Stimulated activated CD4-positive, alpha-beta T cell treated with anti-CD3 and anti-CD28 coated beads, TNF-alpha, amount 100 ng/mL, for 24 hours (primary cell): ENCODE results near the gene GOLGA1.
"Not testable (repeated sequence)": the region's sequence is repeated elsewhere in the genome, so short reads cannot be mapped to it uniquely, and the experiment has no call there.

Source experiments
- DNase-seq, 3 experiments: peaks; one replicate each; pipeline ENCODE4 v3.0.0-alpha.2; 2020; ENCODE audit warnings: low read depth in 3 of 3

GOLGA1 gene, protein sequence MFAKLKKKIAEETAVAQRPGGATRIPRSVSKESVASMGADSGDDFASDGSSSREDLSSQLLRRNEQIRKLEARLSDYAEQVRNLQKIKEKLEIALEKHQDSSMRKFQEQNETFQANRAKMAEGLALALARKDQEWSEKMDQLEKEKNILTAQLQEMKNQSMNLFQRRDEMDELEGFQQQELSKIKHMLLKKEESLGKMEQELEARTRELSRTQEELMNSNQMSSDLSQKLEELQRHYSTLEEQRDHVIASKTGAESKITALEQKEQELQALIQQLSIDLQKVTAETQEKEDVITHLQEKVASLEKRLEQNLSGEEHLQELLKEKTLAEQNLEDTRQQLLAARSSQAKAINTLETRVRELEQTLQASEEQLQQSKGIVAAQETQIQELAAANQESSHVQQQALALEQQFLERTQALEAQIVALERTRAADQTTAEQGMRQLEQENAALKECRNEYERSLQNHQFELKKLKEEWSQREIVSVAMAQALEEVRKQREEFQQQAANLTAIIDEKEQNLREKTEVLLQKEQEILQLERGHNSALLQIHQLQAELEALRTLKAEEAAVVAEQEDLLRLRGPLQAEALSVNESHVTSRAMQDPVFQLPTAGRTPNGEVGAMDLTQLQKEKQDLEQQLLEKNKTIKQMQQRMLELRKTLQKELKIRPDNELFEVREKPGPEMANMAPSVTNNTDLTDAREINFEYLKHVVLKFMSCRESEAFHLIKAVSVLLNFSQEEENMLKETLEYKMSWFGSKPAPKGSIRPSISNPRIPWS

DNA sequence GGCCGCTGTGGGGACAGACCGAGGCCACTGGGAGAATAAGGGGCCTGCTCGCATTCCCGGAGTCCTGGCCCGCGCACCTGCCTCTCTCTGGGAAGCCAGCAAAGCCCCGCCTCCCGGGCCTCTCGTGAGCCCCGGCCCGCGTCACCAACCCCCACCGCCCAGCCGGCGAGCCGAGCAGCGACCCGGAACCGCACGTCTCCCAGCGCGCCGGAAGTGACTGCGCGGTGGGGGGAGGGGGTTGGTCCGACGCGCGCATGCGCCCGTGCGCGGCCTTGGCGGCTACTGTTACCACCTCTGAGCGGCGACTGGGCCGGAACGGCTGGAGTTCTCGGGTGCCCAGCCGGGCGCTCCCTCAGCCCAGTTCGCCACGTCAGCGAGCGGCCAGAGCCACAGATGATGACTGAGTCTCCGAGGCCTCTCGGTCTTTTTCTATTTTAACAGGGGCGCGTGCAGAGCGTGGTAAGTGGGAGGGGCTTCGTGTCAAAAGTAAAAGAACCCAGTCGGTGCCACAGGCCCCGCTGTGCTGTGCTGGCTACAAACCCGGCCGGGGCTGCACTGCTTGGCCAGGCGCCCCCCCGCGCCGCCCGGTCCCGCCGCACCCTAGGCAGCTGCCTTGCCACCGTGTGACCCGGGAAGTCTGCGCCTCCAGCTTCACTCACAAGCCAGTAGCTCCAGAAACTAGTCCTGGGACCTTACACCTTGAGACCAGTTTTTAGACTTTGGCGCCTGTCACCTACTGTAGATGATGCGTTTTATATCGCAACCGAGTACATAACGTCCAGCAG is at the start of gene GOLGA1:
TSS of gene GOLGA1 (minus strand) at position 190 of the 785 bp plus-strand sequence. CDS start 2,372 bp downstream, outside the sequence.
- DNase-seq: peak; percentile 84 to 92 (median 87)

DNA sequence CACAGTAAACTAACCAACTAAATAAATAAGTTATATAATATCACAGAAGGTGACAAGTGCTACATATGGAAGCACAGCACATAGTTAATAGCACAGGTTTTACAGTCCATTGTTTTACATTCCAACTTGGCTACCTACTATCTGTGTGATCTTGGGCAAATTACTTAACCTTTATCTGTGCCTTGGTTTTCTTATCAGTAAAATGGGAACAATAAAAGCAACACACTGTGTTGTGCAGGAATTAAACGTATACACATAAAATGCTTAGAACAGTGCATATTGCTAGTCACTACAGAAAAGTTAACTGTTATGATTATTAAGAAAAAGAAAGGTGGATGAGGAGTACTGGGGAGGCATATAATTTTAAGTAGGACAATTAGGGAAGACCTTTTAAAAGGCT is 42.8 kb upstream of the GOLGA1 start:
- DNase-seq: no peak

DNA sequence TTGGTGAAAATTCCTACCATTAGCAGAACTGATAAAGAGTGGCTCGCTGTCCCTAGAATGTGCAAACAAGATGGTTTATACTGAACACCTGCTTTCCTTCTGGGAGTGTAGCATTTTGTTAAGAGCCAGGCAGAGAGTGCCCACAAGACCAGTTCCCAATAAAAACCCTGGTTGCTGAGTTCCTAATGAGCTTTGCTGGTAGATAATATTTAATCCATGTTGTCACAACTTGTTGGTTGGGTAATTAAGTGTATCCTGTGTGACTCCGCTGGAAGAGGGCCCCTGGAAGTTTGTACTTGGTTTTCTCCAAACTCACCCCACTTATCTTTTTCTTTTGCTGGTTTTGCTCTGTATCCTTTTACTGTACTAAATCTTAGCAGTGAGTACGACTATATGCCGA is 39.5 kb upstream of the GOLGA1 start:
- DNase-seq: no peak

DNA sequence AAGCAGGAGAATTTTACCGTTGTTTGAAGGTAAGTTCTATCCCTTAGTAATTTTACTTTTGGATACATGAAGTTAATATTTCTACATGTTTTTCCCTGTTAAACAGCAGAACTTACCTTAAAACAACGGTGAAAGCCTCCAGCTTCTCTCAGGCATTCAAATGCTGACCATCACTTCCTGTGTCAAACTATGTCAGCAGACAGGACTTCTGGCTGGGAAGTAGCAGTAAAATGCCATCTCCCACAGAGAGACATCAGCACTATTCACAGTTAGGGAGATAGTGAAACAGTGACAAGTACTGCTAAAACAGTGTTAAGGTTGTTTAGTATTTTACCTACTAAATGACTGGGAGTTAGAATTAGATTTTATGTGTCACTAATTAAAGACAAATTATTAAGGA is 34.2 kb upstream of the GOLGA1 start:
- DNase-seq: no peak

DNA sequence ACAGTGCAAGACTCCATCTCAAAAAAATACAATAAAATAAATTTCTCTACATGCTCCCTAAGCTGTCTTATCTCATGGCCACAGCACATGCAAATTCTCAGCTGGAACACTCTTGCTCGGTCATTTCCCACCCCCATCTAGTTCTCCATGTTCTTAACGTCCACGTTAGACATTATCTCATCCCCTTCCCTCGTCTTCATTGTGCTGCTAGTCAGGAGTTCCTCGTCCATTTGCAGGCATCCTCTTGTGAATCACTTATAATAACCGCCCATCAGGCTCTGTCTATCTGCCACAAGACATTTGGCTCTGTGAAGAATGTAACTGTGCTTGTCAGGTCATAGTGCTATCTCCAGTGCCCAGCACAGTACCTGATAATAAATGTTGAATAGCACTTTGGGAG is 32.9 kb upstream of the GOLGA1 start:
- no peak for DNase-seq

DNA sequence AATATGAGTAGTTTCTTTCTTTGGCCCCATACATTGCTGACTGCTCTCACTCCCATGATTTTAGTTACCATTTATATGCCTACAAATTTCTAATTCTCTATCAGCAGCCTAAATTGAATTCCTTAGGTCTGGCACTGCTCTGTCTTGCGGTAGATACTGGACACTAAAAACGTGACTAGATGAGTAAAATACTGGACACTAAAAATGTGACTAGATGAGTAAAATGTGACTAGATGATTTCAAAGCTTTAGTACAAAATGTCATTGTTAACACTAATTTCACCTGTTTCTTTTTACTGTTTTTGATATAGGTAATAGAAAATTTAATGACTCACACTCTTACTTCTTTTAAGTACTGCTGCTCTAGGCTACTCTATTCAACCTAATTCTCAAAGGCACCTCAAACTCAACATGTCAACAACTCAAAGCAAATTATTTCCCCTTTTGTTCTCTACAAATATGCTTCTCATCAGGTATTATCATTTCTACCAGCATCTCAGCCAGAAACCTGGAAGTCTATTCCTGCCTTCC is 31.4 kb upstream of the GOLGA1 start:
- no peak for DNase-seq

DNA sequence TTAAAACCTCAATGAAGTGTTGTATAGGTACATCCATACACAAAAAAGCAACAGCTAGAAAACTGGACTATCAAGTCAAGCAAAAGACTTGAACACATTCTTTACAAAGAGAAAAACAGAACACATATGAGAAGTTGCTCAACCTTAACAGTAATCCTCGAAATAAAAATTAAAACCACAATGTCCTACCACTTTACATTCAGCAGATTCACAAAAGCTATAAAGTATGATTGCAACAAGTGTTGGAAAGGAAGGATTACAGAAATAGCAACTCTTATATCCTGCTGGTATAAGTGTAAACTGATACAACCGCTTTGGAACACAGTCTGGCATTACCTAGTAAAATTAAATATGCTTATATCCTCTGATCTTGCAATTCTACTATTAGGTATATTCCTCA is 28.5 kb upstream of the GOLGA1 start:
- DNase-seq: no peak

DNA sequence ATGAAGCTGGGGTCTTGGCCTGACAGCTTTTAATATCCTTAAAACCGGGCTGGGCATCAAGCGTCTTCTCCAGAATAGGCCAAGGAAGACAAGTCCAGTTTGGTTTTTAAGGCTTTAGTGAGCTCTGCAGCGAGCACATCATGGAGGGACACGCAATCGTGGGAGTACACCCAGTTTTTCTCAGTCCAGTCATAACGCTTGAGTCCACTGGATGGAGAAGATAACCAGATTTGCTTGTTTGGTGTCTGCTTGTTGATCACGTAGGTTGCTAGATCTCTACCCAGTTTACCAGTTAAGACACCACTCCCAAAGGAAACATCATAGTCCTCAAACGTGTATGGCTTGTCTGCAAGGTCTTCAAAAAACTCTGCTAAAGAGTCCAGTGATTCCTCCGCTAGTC is 27.4 kb upstream of the GOLGA1 start:
- DNase-seq: no peak

DNA sequence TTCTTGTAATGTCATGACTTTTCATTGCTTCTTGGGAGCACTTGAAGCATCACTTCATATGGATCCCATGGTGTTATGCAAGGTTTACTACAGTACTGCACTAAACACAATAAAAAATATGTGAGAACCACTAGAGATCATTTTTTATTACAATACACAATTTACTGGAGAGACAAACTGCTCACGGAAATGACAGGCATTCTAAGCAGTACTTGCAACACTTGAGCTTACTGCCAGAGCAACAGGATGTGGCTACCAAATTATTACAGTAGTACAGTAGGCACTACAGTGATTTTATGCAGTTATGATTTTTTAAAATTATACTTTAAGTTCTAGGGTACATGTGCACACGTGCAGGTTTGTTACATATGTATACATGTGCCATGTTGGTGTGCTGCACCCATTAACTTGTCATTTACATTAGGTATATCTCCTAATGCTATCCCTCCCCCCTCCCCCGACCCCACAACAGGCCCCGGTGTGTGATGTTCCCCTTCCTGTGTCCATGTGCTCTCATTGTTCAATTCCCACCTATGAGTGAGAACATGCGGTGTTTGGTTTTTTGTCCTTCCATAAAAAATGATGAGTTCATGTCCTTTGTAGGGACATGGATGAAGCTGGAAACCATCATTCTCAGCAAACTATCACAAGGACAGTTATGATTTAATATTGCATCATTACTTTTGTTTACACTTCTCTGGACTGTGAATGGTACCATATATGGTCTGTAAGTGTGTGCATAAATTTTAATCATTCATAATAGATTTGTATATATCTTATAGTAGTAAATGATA is 25.1 kb upstream of the GOLGA1 start:
- DNase-seq: not testable (repeated sequence)

DNA sequence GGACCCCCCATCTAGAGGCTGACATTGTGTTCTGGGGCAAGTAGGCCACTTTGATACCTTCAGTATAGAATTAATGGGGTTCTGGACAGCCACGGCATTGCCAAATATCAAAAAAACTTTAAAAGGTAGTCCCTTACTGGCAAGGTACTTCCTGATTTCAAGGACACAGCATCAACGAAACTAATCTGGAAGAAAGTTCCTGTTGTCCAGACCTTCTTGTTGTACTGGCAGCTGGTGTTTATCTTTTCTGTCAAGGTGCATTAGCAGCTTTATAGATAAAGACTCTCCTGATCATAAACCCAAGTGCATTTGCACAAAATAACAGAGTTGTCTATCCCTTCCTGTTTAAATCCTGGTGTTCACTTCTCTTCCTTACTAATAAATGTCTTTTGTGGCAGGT is 23.7 kb upstream of the GOLGA1 start:
- no peak for DNase-seq

DNA sequence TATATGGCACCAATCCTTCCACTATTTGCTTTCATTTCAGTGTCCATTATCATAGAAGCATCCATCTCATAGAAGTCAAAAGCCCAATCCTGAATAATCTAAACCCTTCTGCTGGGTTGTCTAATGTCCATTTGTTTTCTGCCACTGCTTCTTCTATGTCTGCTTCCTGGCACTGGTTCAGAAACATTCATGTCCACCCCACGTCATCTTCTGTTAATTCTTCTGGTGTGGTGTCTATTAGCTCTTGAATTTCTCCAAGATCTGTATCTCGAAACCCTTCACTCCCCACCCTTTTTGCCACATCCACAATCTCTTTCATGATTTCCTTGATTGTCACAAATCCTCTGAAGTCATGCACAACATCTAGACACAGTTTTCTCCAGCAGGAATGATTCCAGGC is 23.2 kb upstream of the GOLGA1 start:
- DNase-seq: no peak

DNA sequence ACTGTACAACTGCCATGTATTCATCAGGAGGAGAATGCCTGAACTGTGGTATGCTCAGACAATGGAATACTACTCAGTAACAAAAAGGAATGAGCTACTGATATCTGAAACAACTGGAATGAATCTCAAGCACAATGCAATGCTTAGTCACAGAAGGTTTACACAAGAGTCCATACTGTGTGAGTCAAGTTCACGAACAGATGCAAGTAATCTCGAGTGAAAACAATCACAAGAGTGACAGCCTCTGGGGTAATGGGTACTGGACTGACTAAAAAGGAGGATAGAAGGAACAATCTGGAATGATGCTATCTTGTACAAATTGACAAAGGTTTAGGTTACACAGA is 19.5 kb upstream of the GOLGA1 start:
- DNase-seq: no peak

DNA sequence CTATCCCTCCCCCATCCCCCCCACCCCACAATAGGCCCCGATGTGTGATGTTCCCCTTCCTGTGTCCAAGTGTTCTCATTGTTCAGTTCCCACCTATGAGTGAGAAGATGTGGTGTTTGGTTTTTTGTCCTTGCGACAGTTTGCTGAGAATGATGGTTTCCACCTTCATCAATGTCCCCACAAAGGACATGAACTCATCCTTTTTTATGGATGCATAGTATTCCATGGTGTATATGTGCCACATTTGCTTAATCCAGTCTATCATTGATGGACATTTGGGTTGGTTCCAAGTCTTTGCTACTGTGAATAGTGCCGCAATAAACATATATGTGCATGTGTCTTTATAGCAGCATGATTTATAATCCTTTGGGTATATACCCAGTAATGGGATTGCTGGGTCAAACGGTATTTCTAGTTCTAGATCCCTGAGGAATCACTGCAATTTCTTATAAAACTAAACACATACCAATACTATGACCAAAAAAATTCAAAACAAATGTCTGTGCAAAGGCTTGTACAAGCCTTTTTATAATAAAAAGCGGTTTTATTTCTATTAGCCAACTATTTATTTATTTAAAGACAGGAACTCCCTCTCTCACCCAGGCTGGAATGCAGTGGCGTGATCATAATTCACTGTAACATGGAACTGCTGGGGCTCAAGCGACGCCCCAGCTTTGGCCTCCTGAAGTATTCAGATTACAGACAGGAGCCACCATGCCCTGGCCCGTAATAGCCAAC is 19.0 kb upstream of the GOLGA1 start:
- not testable (repeated sequence) for DNase-seq

DNA sequence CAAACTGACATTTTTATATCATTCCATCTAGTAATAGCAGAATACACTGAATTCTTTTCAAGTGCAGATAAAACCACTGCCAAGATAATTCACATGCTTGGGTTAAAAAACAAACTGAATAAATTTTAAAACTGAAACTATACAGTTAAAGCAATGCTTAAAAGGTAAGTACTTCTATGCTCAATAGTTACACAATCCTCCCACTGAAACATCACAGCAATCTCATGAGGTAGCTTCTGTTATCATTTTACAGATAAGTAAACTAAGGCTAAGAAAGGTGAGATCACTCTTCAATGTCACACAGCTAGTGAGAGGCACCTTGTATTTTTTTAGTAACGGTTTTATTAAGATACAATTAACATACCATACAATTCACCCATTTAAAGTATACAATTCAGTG is 13.4 kb upstream of the GOLGA1 start:
- DNase-seq: no peak

DNA sequence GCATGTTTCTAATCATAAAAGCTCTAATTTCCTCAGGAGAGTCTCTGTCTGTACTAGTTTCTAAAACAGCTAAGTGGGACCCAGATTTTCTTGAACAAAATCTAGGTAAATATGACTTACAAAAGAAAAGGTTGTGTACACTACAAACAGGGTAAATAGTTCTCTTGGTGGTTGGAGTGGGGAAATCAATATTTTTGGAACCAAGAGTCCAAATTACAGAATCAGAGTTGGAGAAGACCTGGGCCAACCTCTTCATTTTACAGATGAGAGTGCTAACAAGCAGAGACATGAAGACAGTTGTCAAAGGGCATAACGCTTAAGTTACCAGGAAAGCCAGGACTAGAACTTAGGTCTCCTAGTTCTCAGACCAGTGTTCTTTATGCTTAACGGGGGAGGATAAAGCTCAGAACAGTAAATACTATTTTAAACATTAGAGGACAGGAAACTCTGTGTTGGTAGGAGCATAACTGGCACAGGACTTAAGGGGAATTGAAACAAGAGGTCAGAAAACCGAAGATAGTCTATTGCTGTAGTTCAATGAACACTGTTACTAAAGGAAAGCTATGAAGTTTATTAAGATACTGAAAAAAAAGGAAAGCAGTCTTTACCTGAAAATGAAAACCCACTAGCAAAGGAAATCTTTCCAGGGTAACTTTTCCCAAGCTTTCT is 9.3 kb upstream of the GOLGA1 start:
- no peak for DNase-seq

DNA sequence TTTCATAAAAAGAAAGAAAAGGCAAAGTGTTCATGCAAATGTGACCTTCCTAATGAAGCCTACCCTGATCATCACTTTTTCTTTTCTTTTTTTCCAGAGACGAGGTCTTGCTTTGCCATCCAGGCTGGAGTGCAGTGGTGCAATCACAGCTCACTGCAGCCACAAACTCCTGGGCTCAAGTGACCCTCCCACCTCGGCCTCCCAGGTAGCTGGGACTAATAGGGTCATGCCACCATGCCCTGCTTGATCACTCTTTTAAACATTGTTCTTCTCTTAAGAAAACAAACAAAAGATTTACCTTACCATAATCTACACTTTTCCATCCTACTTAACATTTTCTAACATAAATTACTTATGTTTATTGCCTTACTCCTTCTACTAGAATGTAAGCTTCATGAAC is 8.5 kb upstream of the GOLGA1 start:
- DNase-seq: no peak

DNA sequence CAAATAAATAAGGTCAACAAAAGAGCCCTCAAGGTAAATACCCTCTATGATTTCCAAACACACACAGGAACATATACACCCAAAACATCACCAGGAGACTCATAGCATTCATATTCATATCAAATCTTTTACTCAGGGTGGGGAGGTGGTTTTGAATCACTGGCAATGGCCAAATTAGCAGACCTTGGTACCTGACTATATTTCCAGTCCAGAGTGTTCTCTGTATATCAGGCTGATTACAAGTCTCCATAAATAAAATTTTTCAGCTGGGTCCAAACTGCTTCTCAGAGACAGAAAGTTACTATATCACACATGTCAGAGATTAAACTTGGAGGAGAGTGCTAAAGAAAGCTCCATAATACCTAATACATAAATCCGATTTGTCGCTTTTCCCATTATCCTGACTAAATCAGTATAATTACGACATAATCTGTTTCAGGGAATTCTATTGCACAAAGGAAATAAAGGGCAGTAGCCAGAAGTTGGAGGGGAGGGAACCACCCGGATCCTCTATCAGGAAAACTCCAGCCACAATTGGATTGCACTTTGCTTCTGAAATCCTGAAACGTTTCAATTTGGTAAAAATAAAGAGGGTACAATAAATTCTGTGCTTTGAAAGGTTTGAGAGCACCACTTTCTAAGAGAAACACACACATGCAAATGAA is 7.0 kb upstream of the GOLGA1 start:
- no peak for DNase-seq

DNA sequence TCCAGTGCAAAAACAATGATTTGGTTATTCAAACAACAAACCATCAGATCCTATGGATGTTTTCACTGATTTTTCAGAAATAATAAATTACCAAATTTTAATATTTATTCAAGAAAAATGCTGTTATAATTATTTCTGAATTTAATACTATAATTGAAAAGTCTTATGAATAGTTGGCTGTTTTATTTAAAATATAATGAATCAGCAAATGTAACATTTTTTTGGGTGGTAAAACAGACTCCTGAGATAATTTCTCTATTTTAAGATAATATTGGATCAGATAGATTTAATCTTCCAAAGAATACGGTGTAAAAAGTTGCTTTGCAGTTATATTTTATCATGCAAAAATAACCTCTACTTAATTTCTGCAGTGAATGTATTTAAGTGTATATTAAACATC is 5.3 kb upstream of the GOLGA1 start:
- no peak for DNase-seq

DNA sequence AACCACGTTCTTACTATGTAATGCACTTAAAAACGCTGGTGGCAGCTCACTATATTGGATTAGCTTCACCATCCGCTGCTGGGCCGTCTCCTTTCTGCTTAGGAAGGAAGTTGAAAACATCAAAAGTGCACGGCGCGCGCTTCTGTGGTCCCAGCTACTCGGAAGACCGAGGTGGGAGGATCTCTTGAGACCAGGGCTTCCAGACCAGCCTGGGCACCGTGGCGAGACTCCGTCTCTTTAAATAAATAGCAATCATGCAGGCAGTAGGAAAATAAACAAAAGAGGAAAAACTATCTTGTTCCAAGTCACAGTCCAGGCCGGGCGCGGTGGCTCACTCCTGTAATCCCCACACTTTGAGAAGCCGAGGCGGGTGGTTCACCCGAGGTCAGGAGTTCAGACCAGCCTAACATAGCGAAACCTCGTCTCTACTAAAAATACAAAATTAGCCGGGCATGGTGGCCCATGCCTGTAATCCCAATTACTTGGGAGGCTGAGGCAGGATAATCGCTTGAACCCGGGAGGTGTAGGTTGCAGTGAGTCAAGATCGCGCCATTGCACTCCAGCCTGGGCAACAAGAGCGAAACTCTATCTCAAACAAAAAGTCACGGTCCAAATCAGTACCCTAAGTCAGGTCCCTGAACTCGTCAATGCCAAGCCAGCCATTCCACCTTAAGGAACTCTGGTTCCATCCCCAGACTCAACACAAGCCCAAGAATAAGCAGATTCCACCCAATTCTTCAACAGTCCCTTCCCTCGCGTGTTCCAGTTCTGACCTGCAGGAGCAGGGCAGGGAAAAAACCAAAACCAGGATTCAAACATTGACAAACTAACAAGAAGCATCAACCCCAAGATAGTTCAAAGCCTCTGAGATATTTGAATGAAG is 1.0 kb upstream of the GOLGA1 start:
- DNase-seq: peak; percentile 30 to 56 (median 34)
